Neural progenitor cell (in vitro differentiated cells): Measurements from ENCODE around the gene YWHAH.

Source experiments
- CTCF ChIP-seq: fragments of 200-600 bp; sonication (generic); IDR thresholded peaks from 2 replicates; pipeline ENCODE4 v1.5.1; 2017; ENCODE audit warnings: antibody characterized with exemption, mild to moderate bottlenecking
- EZH2 ChIP-seq: fragments of 200-600 bp; sonication (generic); IDR thresholded peaks from 2 replicates; pipeline ENCODE4 v1.6.1; 2017; ENCODE audit warnings: antibody characterized with exemption, mild to moderate bottlenecking, moderate library complexity

DNA sequence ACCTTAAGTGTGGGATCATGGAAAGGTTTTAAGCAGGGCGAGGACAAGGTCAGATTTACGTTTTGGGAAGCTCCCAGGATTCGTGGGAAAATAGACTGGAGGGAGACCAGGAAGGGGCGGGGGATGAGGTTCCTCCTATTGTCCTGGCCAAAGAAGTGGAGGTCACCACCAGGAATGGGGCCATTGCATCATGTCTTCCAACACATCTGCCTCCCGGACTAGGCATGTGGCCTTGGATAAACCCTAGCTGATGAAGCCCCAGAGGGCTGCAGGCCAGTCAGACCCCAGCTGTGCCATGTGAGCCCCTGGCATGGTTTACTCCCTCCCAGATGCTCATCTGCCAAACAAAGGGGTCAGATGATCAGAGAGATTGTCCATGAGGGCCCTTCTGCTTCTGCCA is 11.5 kb upstream of the YWHAH start:
- TF ChIP-seq CTCF (no peak), EZH2 (no peak)
